ENCODE measurements around the gene KRTAP4-9.
A peak's percentile ranks its signal among the peaks of the same experiment; 100 is the strongest.

Gene KRTAP4-9

DNA sequence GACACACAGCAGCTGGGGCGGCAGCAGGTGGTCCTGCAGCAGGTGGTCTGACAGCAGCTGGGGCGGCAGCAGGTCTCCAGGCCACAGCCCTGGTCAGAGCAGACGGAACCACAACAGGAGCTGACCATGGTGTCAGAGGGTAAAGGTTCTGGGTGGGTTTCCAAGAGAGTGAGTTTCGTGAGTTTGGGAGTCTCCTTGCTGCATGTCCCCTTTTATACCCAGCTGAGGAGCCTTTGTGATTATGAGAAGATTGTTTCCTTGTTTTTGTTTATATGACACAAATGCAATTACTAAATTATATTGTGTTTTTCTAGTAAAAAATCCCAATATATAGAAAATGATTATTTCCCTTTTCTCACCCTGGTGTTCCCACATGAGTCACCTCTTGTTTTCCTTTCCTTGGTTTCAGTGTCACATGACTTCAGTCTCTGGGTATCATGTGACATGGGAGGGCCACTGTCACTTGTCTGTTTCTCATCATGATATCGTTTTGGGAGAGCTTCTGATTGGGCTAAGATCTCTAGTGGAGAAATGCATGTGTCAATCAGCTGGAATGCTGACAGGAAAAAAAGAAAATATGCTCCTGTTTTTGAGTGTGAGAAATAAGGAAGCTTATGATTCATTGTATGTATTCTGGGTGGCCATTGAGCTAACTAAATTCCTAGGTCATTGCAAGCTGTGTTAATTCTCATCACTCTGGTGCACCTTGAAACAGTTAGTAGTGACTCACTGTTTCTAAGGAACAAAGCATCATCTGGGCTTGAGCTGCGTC lies 35.4 kb downstream of the KRTAP4-9 start, which contains the start of gene KRTAP4-6:
TSS of gene KRTAP4-6 (minus strand) at position 185 of the 772 bp plus-strand sequence. CDS start at position 128, 57 bp downstream.
- Histone ChIP-seq H3K4me1 (ENCODE audit: insufficient read depth, poor library complexity, severe bottlenecking) (peaks cover 2% of the 10 kb centered on the region), H3K36me3 (ENCODE audit: low read depth) (no peaks in the 10 kb centered on the region), H3K27me3 (ENCODE audit: insufficient read depth, poor library complexity, severe bottlenecking) (no peaks in the 10 kb centered on the region), H3K9me3 (ENCODE audit: severe bottlenecking) (peaks cover 3% of the 10 kb centered on the region), H3K27ac (ENCODE audit: poor library complexity, severe bottlenecking) (peak within 1 kb of the TSS; percentile 31), H3K4me3 (ENCODE audit: severe bottlenecking) (no peak within 1 kb of the TSS)
- ATAC-seq (ENCODE audit: low read depth) (peak; percentile 99), DNase-seq (ENCODE audit: low spot score) (no peak)
- TF ChIP-seq, protein P1, sequence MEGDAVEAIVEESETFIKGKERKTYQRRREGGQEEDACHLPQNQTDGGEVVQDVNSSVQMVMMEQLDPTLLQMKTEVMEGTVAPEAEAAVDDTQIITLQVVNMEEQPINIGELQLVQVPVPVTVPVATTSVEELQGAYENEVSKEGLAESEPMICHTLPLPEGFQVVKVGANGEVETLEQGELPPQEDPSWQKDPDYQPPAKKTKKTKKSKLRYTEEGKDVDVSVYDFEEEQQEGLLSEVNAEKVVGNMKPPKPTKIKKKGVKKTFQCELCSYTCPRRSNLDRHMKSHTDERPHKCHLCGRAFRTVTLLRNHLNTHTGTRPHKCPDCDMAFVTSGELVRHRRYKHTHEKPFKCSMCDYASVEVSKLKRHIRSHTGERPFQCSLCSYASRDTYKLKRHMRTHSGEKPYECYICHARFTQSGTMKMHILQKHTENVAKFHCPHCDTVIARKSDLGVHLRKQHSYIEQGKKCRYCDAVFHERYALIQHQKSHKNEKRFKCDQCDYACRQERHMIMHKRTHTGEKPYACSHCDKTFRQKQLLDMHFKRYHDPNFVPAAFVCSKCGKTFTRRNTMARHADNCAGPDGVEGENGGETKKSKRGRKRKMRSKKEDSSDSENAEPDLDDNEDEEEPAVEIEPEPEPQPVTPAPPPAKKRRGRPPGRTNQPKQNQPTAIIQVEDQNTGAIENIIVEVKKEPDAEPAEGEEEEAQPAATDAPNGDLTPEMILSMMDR (IDR thresholded peaks at IDR 0.05; ENCODE audit: poor library complexity, severe bottlenecking): no peak

DNA sequence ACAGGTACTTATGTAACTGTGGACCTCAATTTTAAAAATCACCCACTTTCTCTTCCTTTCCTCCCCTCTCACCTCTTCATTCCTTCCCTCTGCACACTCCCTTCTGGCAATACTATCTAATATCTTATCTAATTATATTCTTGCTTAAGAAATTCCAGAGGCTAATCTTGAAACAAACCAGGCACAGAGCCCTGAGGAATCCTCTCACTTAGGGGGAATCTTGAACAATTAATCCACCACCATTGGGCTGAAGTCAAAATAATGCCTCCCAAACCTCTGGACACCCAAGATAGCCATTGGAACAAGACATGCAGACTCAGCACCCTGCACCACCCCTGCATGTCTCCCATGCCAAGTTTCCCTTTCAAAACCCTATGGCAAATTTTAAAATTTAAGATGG lies 36.2 kb downstream of the KRTAP4-9 start:
- Histone ChIP-seq H3K4me3 (ENCODE audit: severe bottlenecking) (no peak overlapping the region), H3K27me3 (ENCODE audit: insufficient read depth, poor library complexity, severe bottlenecking) (no peaks in the 10 kb centered on the region), H3K27ac (ENCODE audit: poor library complexity, severe bottlenecking) (peak overlapping the region; percentile 31), H3K36me3 (ENCODE audit: low read depth) (no peaks in the 10 kb centered on the region), H3K4me1 (ENCODE audit: insufficient read depth, poor library complexity, severe bottlenecking) (peaks cover 2% of the 10 kb centered on the region), H3K9me3 (ENCODE audit: severe bottlenecking) (peaks cover 3% of the 10 kb centered on the region)
- no peak for DNase-seq (ENCODE audit: low spot score)
- no peak for ATAC-seq (ENCODE audit: low read depth)
- TF ChIP-seq, protein P1 (IDR thresholded peaks at IDR 0.05; ENCODE audit: poor library complexity, severe bottlenecking): no peak

DNA sequence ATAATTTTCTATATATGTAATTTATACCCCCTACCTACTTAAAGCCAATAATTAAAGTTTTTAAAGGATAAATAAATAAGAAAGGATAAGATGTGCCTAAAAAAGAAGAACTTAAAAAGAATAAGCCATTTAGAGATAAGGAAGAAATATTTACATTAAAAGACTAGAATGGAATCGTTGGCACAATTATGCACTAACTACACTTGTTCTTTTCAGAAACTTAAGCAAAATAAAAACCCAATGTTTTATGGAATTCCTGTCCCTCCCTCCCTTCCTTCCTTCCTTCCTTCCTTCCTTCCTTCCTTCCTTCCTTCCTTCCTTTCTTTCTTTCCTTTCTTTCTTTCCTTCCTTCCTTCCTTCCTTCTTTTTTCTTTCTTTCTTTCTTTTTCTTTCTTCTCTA lies 39.7 kb downstream of the KRTAP4-9 start:
- Histone ChIP-seq H3K27ac (ENCODE audit: poor library complexity, severe bottlenecking) (no peak overlapping the region), H3K36me3 (ENCODE audit: low read depth) (no peaks in the 10 kb centered on the region), H3K4me3 (ENCODE audit: severe bottlenecking) (no peak overlapping the region), H3K27me3 (ENCODE audit: insufficient read depth, poor library complexity, severe bottlenecking) (no peaks in the 10 kb centered on the region), H3K4me1 (ENCODE audit: insufficient read depth, poor library complexity, severe bottlenecking) (peaks cover 2% of the 10 kb centered on the region), H3K9me3 (ENCODE audit: severe bottlenecking) (peaks cover 3% of the 10 kb centered on the region)
- DNase-seq (ENCODE audit: low spot score): no peak
- TF ChIP-seq, protein P1 (IDR thresholded peaks at IDR 0.05; ENCODE audit: poor library complexity, severe bottlenecking): no peak
- no peak for ATAC-seq (ENCODE audit: low read depth)

DNA sequence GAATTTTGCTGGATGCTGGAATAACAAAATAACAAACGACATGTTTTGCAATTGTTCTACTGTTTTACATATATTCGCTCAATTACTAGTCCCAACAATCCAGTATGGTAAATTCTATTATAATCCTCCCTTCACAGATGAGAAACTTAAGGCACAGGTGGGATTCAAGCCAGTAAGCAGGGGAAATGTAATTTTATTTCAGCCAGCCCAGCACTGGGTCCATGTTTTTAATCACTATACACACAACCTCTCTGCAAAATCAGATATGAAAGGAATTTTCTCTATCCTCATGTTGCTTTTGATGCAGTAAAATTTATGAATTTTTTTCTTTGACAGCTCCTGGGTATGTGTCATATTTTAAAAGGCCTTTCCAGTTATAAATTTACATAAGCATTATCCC lies 40.1 kb downstream of the KRTAP4-9 start:
- no peak overlapping the region for H3K27ac ChIP-seq (ENCODE audit: poor library complexity, severe bottlenecking)
- no peak for DNase-seq (ENCODE audit: low spot score)
- TF ChIP-seq, protein P1 (IDR thresholded peaks at IDR 0.05; ENCODE audit: poor library complexity, severe bottlenecking): no peak
- no peak for ATAC-seq (ENCODE audit: low read depth)
- peaks cover 2% of the 10 kb centered on the region for H3K4me1 ChIP-seq (ENCODE audit: insufficient read depth, poor library complexity, severe bottlenecking)
- H3K9me3 ChIP-seq (ENCODE audit: severe bottlenecking): peaks cover 2% of the 10 kb centered on the region
- H3K27me3 ChIP-seq (ENCODE audit: insufficient read depth, poor library complexity, severe bottlenecking): no peaks in the 10 kb centered on the region
- no peaks in the 10 kb centered on the region for H3K36me3 ChIP-seq (ENCODE audit: low read depth)
- no peak overlapping the region for H3K4me3 ChIP-seq (ENCODE audit: severe bottlenecking)

Data from RWPE2 (cell line).